K562 (cell line): ENCODE data around the gene TFAP2B. TPM values are rescaled to one million over a fixed set of nuclear protein-coding genes. Genes with fewer than 3 reads are reported as not detected.

Experiments
- ATAC-seq: fragments of 200-7000 bp; cut with Tn5 transposase; 3 replicates; pipeline ENCODE4 v1.9.1; 2020; ENCODE audit warnings: moderate library complexity
- BruUV-seq: library from RNA; stranded (reverse); fragments of 400-500 nt; replicated peaks from 2 replicates; lab custom pipeline; 2021; lab: Mats Ljungman, UMichigan
- CTCF ChIA-PET: fragments of 300-600 bp; formaldehyde crosslinking; extraction: SDS; loops from one replicate; lab custom pipeline; 2021; ENCODE audit warnings: low intra/inter-chr PET ratio; lab: Yijun Ruan, JAX
- POLR2A ChIA-PET: fragments of 300-600, 350-650 bp; sonication (Branson Sonifier 250); formaldehyde crosslinking; extraction: SDS; loops from one replicate; lab custom pipeline; 2021; ENCODE audit warnings: antibody characterized with exemption, inconsistent platforms; lab: Yijun Ruan, JAX
- DNase-seq, 4 experiments: peaks; one replicate each; pipeline versions ENCODE4 v3.0.0 to v3.0.0-alpha.2; 2011 to 2018; ENCODE audit warnings: low spot score in 3 of 4, mixed read lengths in 3 of 4; ENCODE audit errors: extremely low read depth in 1 of 4
- FAIRE-seq: peaks from 2 replicates; lab custom pipeline; 2011; peaks lifted over from hg19 to GRCh38; lab: Jason Lieb, UNC
- H2AFZ ChIP-seq: 2 replicates; pipeline ENCODE4 v1.6.0; 2011; ENCODE audit warnings: low read depth, low read length, control low read depth, inconsistent platforms
- H3K27ac ChIP-seq: fragments of 200-600 bp; 3 replicates; pipeline ENCODE4 v1.8.0; 2011; ENCODE audit warnings: low read depth, mild to moderate bottlenecking, control low read depth, inconsistent platforms, low read length, moderate library complexity, mixed read lengths; ENCODE audit errors: extremely low read depth
- H3K27me3 ChIP-seq, 2 experiments: fragments of 300-600 bp in 1 of 2; 2 replicates in 1 of 2; 3 replicates in 1 of 2; pipeline versions ENCODE4 v1.6.0 to v1.8.0; 2011; ENCODE audit warnings: inconsistent platforms in 2 of 2, low read length in 2 of 2, mild to moderate bottlenecking in 1 of 2, mixed read lengths in 1 of 2, moderate library complexity in 1 of 2; ENCODE audit not compliant: control insufficient read depth in 2 of 2, insufficient read depth in 2 of 2
- H3K36me3 ChIP-seq: fragments of 300-600 bp; 3 replicates; pipeline ENCODE4 v1.8.0; 2011; ENCODE audit warnings: mild to moderate bottlenecking, low read length, inconsistent platforms; ENCODE audit not compliant: control insufficient read depth, insufficient read depth
- H3K4me1 ChIP-seq, 2 experiments: fragments of 200-600 bp in 1 of 2; replicated peaks in 1 of 2; 2 replicates in 1 of 2; 3 replicates in 1 of 2; pipeline versions ENCODE4 v1.5.1 to v1.8.0; 2011; ENCODE audit warnings: inconsistent platforms in 2 of 2, low read length in 2 of 2, mild to moderate bottlenecking in 1 of 2, mixed read lengths in 1 of 2, moderate library complexity in 1 of 2; ENCODE audit not compliant: control insufficient read depth in 2 of 2, insufficient read depth in 2 of 2
- H3K4me2 ChIP-seq: 2 replicates; pipeline ENCODE4 v1.6.1; 2011; ENCODE audit warnings: low read length, control low read depth, inconsistent platforms, mixed read lengths; ENCODE audit not compliant: insufficient read depth
- H3K4me3 ChIP-seq: fragments of 200-600 bp; sonication (generic), shearing (Covaris generic); 2 replicates; pipeline ENCODE4 v1.5.1; 2016; ENCODE audit warnings: control low read depth, inconsistent platforms
- H3K79me2 ChIP-seq: fragments of 200-600 bp; 3 replicates; pipeline ENCODE4 v1.8.0; 2011; ENCODE audit warnings: low read length, inconsistent platforms; ENCODE audit not compliant: control insufficient read depth, insufficient read depth
- H3K9ac ChIP-seq, 2 experiments: 2 replicates each; pipeline versions ENCODE4 v1.6.0 to v1.6.1; 2011; ENCODE audit warnings: low read depth in 2 of 2, low read length in 2 of 2, control low read depth in 1 of 2, inconsistent platforms in 1 of 2, mild to moderate bottlenecking in 1 of 2, mixed read lengths in 1 of 2; ENCODE audit not compliant: insufficient read depth in 1 of 2
- H3K9me1 ChIP-seq: one replicate; pipeline ENCODE4 v1.6.0; 2011; ENCODE audit warnings: inconsistent platforms, mild to moderate bottlenecking, low read length, moderate library complexity; ENCODE audit not compliant: control insufficient read depth, insufficient read depth
- H3K9me3 ChIP-seq: replicated peaks from 2 replicates; pipeline ENCODE4 v1.5.1; 2011; ENCODE audit warnings: low read depth, low read length, inconsistent platforms; ENCODE audit not compliant: control insufficient read depth, insufficient read depth
- H4K20me1 ChIP-seq: replicated peaks from 2 replicates; pipeline ENCODE4 v1.6.1; 2011; ENCODE audit warnings: low read length, inconsistent platforms, mixed read lengths; ENCODE audit not compliant: control insufficient read depth, insufficient read depth
- AFF4 ChIP-seq: sonication (generic); formaldehyde crosslinking; IDR thresholded peaks from 2 replicates; pipeline ENCODE4 v1.8.0; 2023; ENCODE audit warnings: mild to moderate bottlenecking, missing genetic modification reagents
- ARHGAP35 ChIP-seq: fragments of 450-650 bp; IDR thresholded peaks from 2 replicates; pipeline ENCODE4 v1.6.1; 2018; ENCODE audit not compliant: partially characterized antibody
- MEIS2 ChIP-seq: fragments of 450-650 bp; IDR thresholded peaks from 2 replicates; pipeline ENCODE4 v1.6.1; 2014; ENCODE audit warnings: mild to moderate bottlenecking; ENCODE audit not compliant: partially characterized antibody
- NR2F6 ChIP-seq: fragments of 450-650 bp; formaldehyde crosslinking; IDR thresholded peaks from 2 replicates; pipeline ENCODE4 v1.4.0; 2020; ENCODE audit warnings: mild to moderate bottlenecking
- RB1 ChIP-seq: fragments of 450-650 bp; IDR thresholded peaks from 2 replicates; pipeline ENCODE4 v1.6.1; 2017; ENCODE audit warnings: low read depth, mild to moderate bottlenecking
- RBM39 ChIP-seq: fragments of 200-400 bp; formaldehyde crosslinking; optimal IDR thresholded peaks from 2 replicates; pipeline ENCODE3; 2018; ENCODE audit warnings: low read depth, low read length
- ZNF239 ChIP-seq: fragments of 250-450 bp; sonication (Bioruptor Pico); IDR thresholded peaks from 2 replicates; pipeline ENCODE4 v1.4.0; 2020; ENCODE audit warnings: mild to moderate bottlenecking
- ZNF280B ChIP-seq: fragments of 250-450 bp; sonication (Bioruptor Pico); IDR thresholded peaks from 2 replicates; pipeline ENCODE4 v1.5.1; 2021; ENCODE audit warnings: mild to moderate bottlenecking
- WGBS: fragments of 100-300 bp; shearing (Covaris generic); methylation state at CpG from one replicate; pipeline ENCODE4 v1.1.6; 2016; ENCODE audit warnings: low coverage, mixed read lengths; ENCODE audit not compliant: insufficient coverage; ENCODE audit errors: missing lambda C conversion rate; 5-methylcytosine and 5-hydroxymethylcytosine counted together
- in situ Hi-C: fragments of 300-500 bp; cut with MboI; formaldehyde crosslinking; loops from 4 replicates; pipeline ENCODE4 v1.15.0; 2018; ENCODE audit warnings: inconsistent platforms, mixed read lengths
- intact Hi-C: fragments of 100-400 bp; cut with micrococcal nuclease; formaldehyde crosslinking; loops from 2 replicates; pipeline ENCODE4 v1.14.2; 2022
- polyA plus RNA-seq, 8 experiments: library from polyadenylated mRNA; depleted of rRNA in 4 of 8; stranded (reverse) in 5 of 8; unstranded in 3 of 8; fragments of >200 nt; fragmentation: Nextera tagmentation in 2 of 8; fragmentation: Illumina TruSeq in 1 of 8; extraction: Ambion mirVana in 2 of 8; extraction: Trizol in 1 of 8; gene quantifications; 2 replicates each; pipeline versions ENCODE4 v1.2.1 to v1.2.3, GENCODE V29; 2011 to 2014; ENCODE audit warnings: inconsistent platforms in 1 of 8, missing spikeins in 1 of 8
- total RNA-seq, 7 experiments: library from RNA; depleted of rRNA in 6 of 7; stranded (reverse); fragments of >200 nt in 6 of 7; fragmentation: Illumina TruSeq in 2 of 7; extraction: Trizol in 2 of 7; gene quantifications; 2 replicates each; pipeline versions ENCODE4 v1.2.1 to v1.2.3, GENCODE V29; 2011 to 2021; ENCODE audit warnings: low replicate concordance in 1 of 7

TFAP2B gene
- total and polyA plus RNA-seq, 9 of the 15 experiments (the other 6 are each of a cell fraction or from before 2014, with no cell fraction given) = not detected

- ChIA-PET CTCF (no interaction called here), POLR2A (interaction anchor here (0.8 kb wide), 1 partner anchor 37 kb away, joined by 3 read pairs; no protein-coding TSS in a partner anchor)
- Histone ChIP-seq H3K27me3 (no peaks in the 10 kb centered on the region), H3K9ac (no peak overlapping the region), H3K4me3 (no peak overlapping the region), H2AFZ (peak overlapping the region; percentile 60), H3K27ac (no peak overlapping the region), H3K36me3 (no peaks in the 10 kb centered on the region), H3K4me1 (no peaks in the 10 kb centered on the region), H3K9me3 (no peaks in the 10 kb centered on the region), H3K9me1 (no peaks in the 10 kb centered on the region), H3K4me2 (no peak overlapping the region), H4K20me1 (no peaks in the 10 kb centered on the region), H3K79me2 (no peaks in the 10 kb centered on the region)
- BruUV-seq = no TSS peak
- DNase-seq (no peak), ATAC-seq (no peak), FAIRE-seq (no peak)
- TF ChIP-seq RBM39 (no peak), ZNF280B (CRISPR knock-in tag) (no peak)
- WGBS = 9% methylated on average over 3 of the region's 3 CpGs
- intact Hi-C loops = no loop called here
- in situ Hi-C loops = no loop called here
These were observed 43.5 kb downstream of the TFAP2B start for GRCh38 chr6:50862176-50862575.

GRCh38 chr6:50864601-50865000 lies 45.9 kb downstream of the TFAP2B start:
- BruUV-seq = no TSS peak
- no peak for DNase-seq
- no peak for TF ChIP-seq RB1
- no peak for TF ChIP-seq MEIS2
- no peak for TF ChIP-seq AFF4 (CRISPR knock-in tag)
- TF ChIP-seq NR2F6 = no peak
- no peak for TF ChIP-seq ARHGAP35
- TF ChIP-seq ZNF239 (CRISPR knock-in tag) = no peak

More at GRCh38 chr6:50864601-50865000, 45.9 kb downstream of the TFAP2B start:
- Histone ChIP-seq H2AFZ (peak overlapping the region; percentile 14; the same call in 1 of the 2 replicates), H3K36me3 (no peaks in the 10 kb centered on the region), H3K27ac (no peak overlapping the region), H3K4me3 (no peak overlapping the region), H3K27me3 (no peaks in the 10 kb centered on the region), H3K79me2 (no peaks in the 10 kb centered on the region), H4K20me1 (no peaks in the 10 kb centered on the region), H3K9me1 (no peaks in the 10 kb centered on the region), H3K9me3 (no peaks in the 10 kb centered on the region), H3K4me2 (no peak overlapping the region), H3K9ac (no peak overlapping the region), H3K4me1 (no peaks in the 10 kb centered on the region)
- FAIRE-seq (no peak), ATAC-seq (no peak)
- ChIA-PET CTCF (no interaction called here), POLR2A (no interaction called here)
- in situ Hi-C loops = no loop called here
- intact Hi-C loops = no loop called here
- 4% methylated on average over 1 of the region's 1 CpG for WGBS
